HG03378 (cell line): ENCODE data around the gene RAB35.
"Not testable (repeated sequence)": the region's sequence is repeated elsewhere in the genome, so short reads cannot be mapped to it uniquely, and the experiment has no call there.

ENCODE experiments used
- ATAC-seq: cut with Tn5 transposase; IDR thresholded peaks from one replicate; pipeline ENCODE4 v1.9.1; 2021; ENCODE audit warnings: mild to moderate bottlenecking, moderate library complexity; ENCODE audit not compliant: unreplicated experiment

Gene RAB35

GRCh38 chr12:120064054-120064940 lies 52.3 kb downstream of the RAB35 start:
- no peak for ATAC-seq

- ATAC-seq: no peak
Measured at GRCh38 chr12:120062976-120063579, 53.5 kb downstream of the RAB35 start.

- no peak for ATAC-seq
Measured at GRCh38 chr12:120061575-120062214, 54.9 kb downstream of the RAB35 start.

DNA sequence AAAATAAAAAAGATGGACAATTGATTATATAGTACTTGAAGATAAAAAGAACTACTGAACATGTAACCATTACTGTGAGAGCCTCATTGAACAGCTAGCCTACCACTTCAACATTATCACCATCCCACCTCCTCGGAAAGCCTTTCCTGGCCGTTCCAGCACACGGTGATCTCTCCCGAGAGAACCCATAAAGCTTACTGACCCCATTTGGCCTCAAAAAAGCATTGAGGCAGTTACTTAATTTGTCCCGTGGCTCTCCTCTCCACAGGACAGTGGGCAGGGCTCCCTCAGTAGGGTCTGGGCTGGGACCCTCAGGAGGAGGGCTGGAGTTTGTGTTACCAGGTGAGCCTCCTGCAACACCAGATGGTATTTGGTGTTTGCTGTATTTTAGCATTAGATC lies 55.8 kb downstream of the RAB35 start:
- ATAC-seq: no peak

DNA sequence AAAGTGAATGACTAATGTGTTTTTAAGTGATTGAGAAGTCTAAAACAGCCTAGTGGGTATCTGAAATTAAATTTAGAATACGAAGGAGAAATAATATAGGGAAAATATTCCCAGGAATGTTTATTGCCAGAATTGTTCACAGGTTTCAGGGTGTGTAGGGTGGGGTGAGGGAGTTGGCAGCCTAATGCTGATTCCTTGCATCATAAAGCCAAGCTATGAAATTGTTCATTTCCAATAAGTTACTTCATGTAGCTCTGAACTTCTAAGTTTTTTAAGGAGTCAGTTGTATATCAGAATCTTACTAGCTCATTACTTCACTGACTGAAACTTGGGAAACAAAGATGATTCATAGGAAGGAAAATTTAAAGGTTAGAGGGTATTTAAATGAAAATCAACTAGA lies 56.4 kb downstream of the RAB35 start:
- ATAC-seq: no peak

- no peak for ATAC-seq
Measured at GRCh38 chr12:120056739-120057138, 59.8 kb downstream of the RAB35 start.

- ATAC-seq: no peak
Measured at GRCh38 chr12:120055231-120056000, 61.1 kb downstream of the RAB35 start.

GRCh38 chr12:120054293-120054692 lies 62.3 kb downstream of the RAB35 start:
- no peak for ATAC-seq

- ATAC-seq: no peak
Measured at GRCh38 chr12:120051535-120051934, 65.0 kb downstream of the RAB35 start.

DNA sequence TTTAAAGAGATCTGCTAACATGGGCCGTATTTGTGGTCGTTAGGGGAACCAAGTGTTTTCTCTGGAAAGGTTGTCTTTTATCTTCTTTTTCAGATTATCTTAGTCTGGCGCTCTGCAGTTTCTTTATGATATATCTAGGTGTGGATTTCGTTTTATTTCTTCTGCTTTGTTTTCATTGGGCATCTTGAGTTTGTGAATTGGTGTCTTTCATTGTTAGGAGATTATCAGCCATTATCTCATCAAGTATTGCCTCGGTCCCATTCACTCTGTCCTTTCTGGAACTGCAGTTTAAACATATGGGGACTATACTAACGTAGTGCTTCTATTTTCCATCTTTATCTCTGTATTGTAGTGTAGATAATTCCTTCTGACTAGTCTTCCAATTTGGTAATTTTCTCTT lies 67.1 kb downstream of the RAB35 start:
- no peak for ATAC-seq

DNA sequence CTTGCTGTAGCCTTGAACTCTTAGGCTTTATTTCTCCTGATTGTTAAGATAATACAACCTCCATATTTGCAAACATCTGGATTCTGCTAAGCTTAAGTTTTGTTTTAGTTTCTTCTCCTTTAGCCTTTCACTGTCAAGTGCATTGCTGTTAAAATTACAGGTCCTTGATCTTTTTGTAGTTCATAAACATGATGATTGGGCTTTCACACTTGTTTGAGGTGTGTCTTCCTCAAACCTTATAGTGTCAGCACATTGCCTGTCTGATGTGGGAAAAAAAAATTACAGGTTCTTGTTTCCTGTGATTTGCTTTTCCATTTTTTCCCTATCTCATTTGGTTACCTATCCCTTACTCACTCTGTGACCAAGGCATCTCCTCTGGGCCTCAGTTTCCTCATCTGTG lies 68.3 kb downstream of the RAB35 start:
- no peak for ATAC-seq

DNA sequence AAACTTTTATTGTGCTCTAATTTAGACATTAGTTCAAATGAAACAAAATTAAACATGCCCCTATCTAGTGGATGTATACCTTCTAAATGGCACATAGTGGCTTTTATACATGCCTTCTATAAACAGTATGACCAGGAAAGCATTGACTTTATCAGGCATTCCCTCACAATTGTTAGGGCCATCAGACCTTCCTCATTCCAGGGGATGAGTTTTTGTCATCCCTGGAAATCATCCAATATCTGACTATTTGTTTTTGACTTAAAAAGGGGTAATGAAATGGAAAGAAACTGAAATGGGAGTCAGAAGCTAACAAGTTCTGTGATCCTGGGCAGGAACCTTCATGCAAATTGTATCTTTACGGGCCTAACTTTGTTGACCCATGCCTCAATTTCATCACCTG lies 69.5 kb downstream of the RAB35 start:
- ATAC-seq: no peak

DNA sequence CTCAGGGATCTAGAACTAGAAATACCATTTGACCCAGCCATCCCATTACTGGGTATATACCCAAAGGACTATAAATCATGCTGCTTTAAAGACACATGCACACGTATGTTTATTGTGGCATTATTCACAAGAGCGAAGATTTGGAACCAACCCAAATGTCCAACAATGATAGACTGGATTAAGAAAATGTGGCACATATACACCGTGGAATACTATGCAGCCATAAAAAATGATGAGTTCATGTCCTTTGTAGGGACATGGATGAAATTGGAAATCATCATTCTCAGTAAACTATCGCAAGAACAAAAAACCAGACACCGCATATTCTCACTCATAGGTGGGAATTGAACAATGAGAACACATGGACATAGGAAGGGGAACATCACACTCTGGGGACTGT lies 71.2 kb downstream of the RAB35 start:
- not testable (repeated sequence) for ATAC-seq
